ENCODE measurements around the gene DICER1.

DICER1 gene

GRCh38 chr14:95092723-95093122 lies 64.6 kb downstream of the DICER1 start:
- Histone ChIP-seq H3K9me2 (replicated peaks; ENCODE audit: insufficient read depth, low read length) (no peaks in the 10 kb centered on the region), H4K20me1 (ENCODE audit: insufficient read depth, low read length) (no peaks in the 10 kb centered on the region), H3K36me3 (replicated peaks; ENCODE audit: insufficient read depth, low read length) (no peaks in the 10 kb centered on the region), H3K79me2 (ENCODE audit: low read length) (no peaks in the 10 kb centered on the region), H3K9ac (ENCODE audit: low read length) (no peak overlapping the region), H2AFZ (ENCODE audit: low read length) (no peak overlapping the region), H3K27ac (ENCODE audit: low read length) (no peak overlapping the region), H3F3A (ENCODE audit: insufficient read depth, low read length) (no peaks in the 10 kb centered on the region), H3K9me3 (replicated peaks; ENCODE audit: insufficient read depth, low read length) (no peaks in the 10 kb centered on the region), H3K27me3 (replicated peaks; ENCODE audit: insufficient read depth, low read length) (no peaks in the 10 kb centered on the region), H3K4me2 (ENCODE audit: low read depth, low read length) (no peak overlapping the region), H3K4me1 (ENCODE audit: low read length) (no peaks in the 10 kb centered on the region), H3K4me3 (ENCODE audit: low read length) (no peak overlapping the region)
- TF ChIP-seq CTCF (IDR thresholded peaks at IDR 0.05; ENCODE audit: low read length) (no peak), EZH2phosphoT487 (IDR thresholded peaks at IDR 0.05; ENCODE audit: low read length) (no peak), EZH2 (optimal IDR thresholded peaks at IDR 0.05; ENCODE audit: low read depth, low read length) (no peak)
- no peak for DNase-seq

- no peaks in the 10 kb centered on the region for H3F3A ChIP-seq (ENCODE audit: insufficient read depth, low read length)
- H3K9ac ChIP-seq (ENCODE audit: low read length): no peak overlapping the region
- no peak overlapping the region for H3K4me2 ChIP-seq (ENCODE audit: low read depth, low read length)
- no peak for DNase-seq
- no peaks in the 10 kb centered on the region for H3K79me2 ChIP-seq (ENCODE audit: low read length)
- H3K36me3 ChIP-seq (replicated peaks; ENCODE audit: insufficient read depth, low read length): no peaks in the 10 kb centered on the region
- H3K27me3 ChIP-seq (replicated peaks; ENCODE audit: insufficient read depth, low read length): no peaks in the 10 kb centered on the region
- no peaks in the 10 kb centered on the region for H4K20me1 ChIP-seq (ENCODE audit: insufficient read depth, low read length)
- H2AFZ ChIP-seq (ENCODE audit: low read length): no peak overlapping the region
- no peaks in the 10 kb centered on the region for H3K4me1 ChIP-seq (ENCODE audit: low read length)
- no peak for TF ChIP-seq EZH2 (optimal IDR thresholded peaks at IDR 0.05; ENCODE audit: low read depth, low read length)
- TF ChIP-seq CTCF (IDR thresholded peaks at IDR 0.05; ENCODE audit: low read length): no peak
- no peak for TF ChIP-seq EZH2phosphoT487 (IDR thresholded peaks at IDR 0.05; ENCODE audit: low read length)
- H3K9me2 ChIP-seq (replicated peaks; ENCODE audit: insufficient read depth, low read length): no peaks in the 10 kb centered on the region
- H3K9me3 ChIP-seq (replicated peaks; ENCODE audit: insufficient read depth, low read length): no peaks in the 10 kb centered on the region
- H3K27ac ChIP-seq (ENCODE audit: low read length): no peak overlapping the region
- no peak overlapping the region for H3K4me3 ChIP-seq (ENCODE audit: low read length)
Measured at GRCh38 chr14:95091581-95091980, 65.7 kb downstream of the DICER1 start.

GRCh38 chr14:95088665-95089064 lies 68.7 kb downstream of the DICER1 start:
- H3K27ac ChIP-seq (ENCODE audit: low read length): no peak overlapping the region

More at GRCh38 chr14:95088665-95089064, 68.7 kb downstream of the DICER1 start:
- TF ChIP-seq EZH2phosphoT487 (IDR thresholded peaks at IDR 0.05; ENCODE audit: low read length) (no peak), CTCF (IDR thresholded peaks at IDR 0.05; ENCODE audit: low read length) (no peak), EZH2 (optimal IDR thresholded peaks at IDR 0.05; ENCODE audit: low read depth, low read length) (no peak)
- Histone ChIP-seq H3K27me3 (replicated peaks; ENCODE audit: insufficient read depth, low read length) (no peaks in the 10 kb centered on the region), H3K9me2 (replicated peaks; ENCODE audit: insufficient read depth, low read length) (no peaks in the 10 kb centered on the region), H4K20me1 (ENCODE audit: insufficient read depth, low read length) (no peaks in the 10 kb centered on the region), H3K79me2 (ENCODE audit: low read length) (no peaks in the 10 kb centered on the region), H3K9me3 (replicated peaks; ENCODE audit: insufficient read depth, low read length) (no peaks in the 10 kb centered on the region), H3K4me1 (ENCODE audit: low read length) (no peaks in the 10 kb centered on the region), H3F3A (ENCODE audit: insufficient read depth, low read length) (no peaks in the 10 kb centered on the region), H3K36me3 (replicated peaks; ENCODE audit: insufficient read depth, low read length) (no peaks in the 10 kb centered on the region), H3K9ac (ENCODE audit: low read length) (no peak overlapping the region), H3K4me2 (ENCODE audit: low read depth, low read length) (no peak overlapping the region), H2AFZ (ENCODE audit: low read length) (no peak overlapping the region), H3K4me3 (ENCODE audit: low read length) (no peak overlapping the region)
- no peak for DNase-seq

Data from MM.1S (cell line).